ENCODE data around the gene PITPNC1.

DNA sequence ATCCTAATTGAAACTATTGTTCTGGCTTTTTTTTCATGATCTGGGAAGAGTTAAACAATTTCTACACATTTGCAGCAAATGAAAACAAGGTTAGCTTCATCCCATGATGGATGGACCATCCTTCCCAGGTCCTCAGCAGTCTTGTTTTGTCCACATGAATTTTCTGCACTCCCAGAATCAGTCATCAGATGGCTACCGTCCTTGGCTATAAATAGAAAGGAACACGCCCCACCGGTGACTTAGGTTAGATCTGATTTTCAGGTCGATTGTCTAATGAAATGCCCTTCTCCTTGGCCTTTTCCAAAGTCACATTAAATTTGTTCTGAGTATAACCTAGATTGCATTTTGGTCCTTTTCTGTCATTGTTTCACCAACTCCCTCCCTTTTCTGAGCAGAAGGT is 299.2 kb downstream of the PITPNC1 start:
- TF ChIP-seq, protein P1, sequence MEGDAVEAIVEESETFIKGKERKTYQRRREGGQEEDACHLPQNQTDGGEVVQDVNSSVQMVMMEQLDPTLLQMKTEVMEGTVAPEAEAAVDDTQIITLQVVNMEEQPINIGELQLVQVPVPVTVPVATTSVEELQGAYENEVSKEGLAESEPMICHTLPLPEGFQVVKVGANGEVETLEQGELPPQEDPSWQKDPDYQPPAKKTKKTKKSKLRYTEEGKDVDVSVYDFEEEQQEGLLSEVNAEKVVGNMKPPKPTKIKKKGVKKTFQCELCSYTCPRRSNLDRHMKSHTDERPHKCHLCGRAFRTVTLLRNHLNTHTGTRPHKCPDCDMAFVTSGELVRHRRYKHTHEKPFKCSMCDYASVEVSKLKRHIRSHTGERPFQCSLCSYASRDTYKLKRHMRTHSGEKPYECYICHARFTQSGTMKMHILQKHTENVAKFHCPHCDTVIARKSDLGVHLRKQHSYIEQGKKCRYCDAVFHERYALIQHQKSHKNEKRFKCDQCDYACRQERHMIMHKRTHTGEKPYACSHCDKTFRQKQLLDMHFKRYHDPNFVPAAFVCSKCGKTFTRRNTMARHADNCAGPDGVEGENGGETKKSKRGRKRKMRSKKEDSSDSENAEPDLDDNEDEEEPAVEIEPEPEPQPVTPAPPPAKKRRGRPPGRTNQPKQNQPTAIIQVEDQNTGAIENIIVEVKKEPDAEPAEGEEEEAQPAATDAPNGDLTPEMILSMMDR (IDR thresholded peaks at IDR 0.05; ENCODE audit: low read length): no peak
- no peak for TF ChIP-seq EZH2phosphoT487 (IDR thresholded peaks at IDR 0.05; ENCODE audit: low read length)
